Posterior vena cava (tissue), 2 donors: ENCODE measurements around the gene RNU2-1. TPM values are rescaled to one million over a fixed set of nuclear protein-coding genes. Genes with fewer than 3 reads are reported as not detected.
"Not testable (repeated sequence)": the region's sequence is repeated elsewhere in the genome, so short reads cannot be mapped to it uniquely, and the experiment has no call there.

Experiments used
- DNase-seq: peaks from one replicate; pipeline ENCODE4 v3.0.0-alpha.2; 2020; ENCODE audit warnings: low spot score
- intact Hi-C, 2 donors: fragments of 100-400 bp; cut with DNase I; formaldehyde crosslinking; loops; one replicate each; pipeline versions ENCODE4 v1.14.1 to v1.14.2; 2022 to 2023
- total RNA-seq, 2 donors: library from RNA; stranded (reverse); fragmentation: NEBNext Ultra II Directional; extraction: Animal tissue kit (Norgen Biotek cat#: 25700); gene quantifications; one replicate each; pipeline ENCODE4 v1.2.1, GENCODE V29; 2021
- donor health status: DM: yes; HTN: yes; CAD: no.
- donor health status: DM: yes; HTN: yes; CAD: no.

The RNU2-1 gene
- total RNA-seq, 2 donors from 2014 or later: 14,833 to 15,009 TPM

DNA sequence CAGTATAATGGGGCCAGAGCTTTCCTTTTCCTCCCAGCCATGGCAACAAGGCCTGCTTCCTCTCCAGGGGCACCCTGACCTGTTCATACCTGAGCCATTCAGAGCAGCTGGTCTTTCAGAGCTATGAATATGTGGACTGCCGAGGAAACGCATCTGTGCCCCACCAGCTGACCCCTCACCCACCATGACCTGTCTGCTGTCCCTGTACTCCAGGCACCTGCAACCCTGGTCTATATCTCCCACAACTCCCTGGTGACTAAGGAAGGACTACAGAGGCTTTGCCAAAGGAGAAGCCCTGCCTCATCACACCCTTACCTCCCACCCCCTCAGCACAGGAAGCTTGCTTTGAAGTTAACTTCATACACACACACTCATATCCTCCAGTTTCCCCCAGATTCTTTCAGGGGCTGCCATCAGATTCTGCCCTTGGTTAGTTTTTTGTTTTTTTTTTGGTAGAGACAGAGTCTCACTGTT is 16.1 kb downstream of the RNU2-1 start:
- intact Hi-C loops: no loop called here
- no peak for DNase-seq

DNA sequence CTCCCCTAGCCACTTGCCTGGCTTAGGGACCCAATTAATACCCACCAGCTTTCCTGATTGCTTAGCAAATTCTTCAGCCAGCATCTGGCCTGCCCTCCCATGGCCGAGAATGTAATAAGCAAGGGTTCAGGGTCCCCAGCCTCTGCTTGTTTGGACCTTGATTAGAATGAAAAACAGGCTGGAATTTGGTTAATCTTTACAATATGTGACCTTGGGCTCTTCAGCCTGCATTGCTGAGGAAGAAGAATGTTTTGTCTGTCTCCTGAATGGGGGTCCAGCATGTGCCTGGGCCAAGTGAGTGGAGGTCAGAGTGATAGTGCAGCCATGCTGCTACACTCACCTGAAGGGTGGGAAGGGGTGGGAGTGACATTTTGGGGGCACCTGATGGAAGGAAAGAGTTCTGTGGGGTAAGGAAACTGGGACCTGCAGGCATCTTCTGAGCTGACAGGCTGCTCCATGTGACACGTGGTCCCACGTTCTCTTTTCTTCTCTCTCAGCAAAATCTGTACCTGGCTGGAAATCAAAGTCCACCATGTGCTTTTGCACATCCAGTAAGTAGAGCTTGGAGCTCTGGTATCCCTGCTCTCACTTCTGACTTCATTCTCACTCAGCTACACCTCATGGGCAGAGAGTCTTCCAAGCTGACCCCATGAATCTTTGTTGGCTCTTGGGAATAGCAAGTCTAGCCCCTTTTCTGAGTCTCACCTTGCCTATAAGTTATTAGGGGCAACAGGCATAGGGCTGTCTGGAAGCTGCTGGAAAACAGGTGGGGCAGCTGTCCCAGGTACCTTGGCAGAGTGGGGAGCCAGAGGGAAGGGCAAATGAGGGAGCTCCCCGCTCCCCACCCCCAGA is 16.8 kb downstream of the RNU2-1 start:
- intact Hi-C loops: no loop called here
- DNase-seq: no peak

DNA sequence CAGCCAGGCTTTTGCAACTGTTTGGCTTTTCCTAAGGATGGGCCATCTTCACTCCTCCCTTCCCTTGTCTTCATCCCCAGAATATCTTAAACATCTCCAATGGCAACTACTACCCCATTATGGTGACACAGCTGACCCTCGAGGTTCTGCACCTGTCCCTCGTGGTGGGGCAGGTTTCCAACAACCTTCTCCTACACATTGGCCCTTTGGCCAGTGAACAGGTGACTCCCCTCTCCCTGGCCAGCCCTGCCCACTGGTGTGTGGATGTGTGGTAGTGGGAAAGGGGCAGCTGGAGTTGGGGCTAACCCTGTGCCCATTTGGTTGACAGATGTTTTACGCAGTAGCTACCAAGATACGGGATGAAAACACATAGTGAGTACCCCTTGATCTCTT is 17.4 kb downstream of the RNU2-1 start:
- intact Hi-C loops: no loop called here
- DNase-seq: no peak

DNA sequence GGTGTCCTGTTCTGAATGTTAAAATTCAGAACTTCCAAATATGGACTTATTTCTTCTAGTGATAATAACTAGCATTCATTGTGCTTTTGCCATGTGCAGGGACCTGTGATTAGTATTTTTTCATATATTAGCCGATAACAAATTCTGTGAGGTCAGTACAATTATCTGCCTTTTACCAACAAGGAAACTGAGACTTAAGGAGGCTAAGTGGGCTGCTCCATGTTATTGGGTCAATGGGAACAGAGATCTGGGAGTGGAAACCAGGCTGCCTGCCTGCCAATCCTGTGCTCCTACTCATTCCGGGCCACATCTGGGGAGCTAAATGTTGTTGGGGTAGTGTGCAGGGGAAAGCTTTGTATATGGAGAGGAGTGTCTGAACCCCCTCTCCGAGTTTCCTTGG is 18.4 kb downstream of the RNU2-1 start:
- intact Hi-C loops: no loop called here
- no peak for DNase-seq

DNA sequence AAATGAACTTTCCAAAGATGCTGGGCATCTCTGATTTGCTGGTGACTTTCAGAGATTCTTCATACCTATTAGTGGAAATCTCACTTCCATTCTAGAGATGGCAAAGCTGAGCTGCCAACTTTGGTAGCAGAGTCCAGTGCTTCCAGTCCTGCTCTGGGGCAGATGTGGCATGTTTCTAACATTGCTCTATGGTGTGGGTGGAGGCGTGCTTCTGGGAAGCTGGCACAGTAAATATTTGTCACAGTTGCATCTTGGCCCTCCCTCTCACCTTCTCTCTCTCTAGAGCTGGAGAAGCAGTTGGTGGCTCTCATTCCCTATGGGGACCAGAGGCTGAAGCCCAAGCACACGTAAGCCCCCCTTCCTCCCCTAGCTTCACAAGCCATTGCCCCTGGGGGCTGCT is 20.2 kb downstream of the RNU2-1 start:
- intact Hi-C loops: no loop called here
- no peak for DNase-seq

DNA sequence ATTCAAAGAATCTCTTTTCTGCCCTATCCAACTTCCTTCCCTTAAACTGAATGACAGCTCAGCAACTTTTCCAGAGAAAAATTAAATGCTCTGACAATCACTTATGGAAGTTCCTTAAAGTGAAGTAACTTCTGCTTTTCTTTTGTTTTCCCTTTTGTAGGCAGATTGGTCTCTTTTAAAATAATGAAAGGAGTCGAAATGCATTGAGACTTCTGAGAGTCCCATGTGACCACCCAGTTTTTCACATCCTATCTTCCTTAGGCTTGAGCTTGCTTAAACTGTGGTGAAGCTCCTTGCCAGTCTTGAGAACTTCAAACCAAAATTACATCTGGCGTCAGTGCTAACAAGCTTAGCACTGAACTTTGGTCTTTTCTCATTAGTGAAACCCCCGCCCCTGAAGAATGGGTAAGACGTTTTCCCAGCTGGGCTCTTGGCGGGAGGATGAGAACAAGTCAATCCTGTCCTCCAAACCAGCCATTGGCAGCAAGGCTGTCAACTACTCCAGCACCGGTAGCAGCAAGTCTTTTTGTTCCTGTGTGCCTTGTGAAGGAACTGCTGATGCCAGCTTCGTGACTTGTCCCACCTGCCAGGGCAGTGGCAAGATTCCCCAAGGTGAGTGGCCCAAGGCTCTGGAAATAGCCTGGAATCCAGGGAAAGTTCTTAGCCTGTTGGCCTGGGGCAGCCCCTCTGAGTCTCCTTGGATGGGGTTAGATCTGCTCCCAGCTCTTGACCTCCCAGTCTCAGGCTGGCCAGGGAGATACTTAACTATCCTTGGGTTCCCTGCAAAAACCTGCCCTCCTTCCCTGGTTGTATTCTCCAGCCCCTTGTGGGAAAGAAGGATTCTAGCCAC is 20.9 kb downstream of the RNU2-1 start:
- no peak for DNase-seq
- intact Hi-C loops: no loop called here

DNA sequence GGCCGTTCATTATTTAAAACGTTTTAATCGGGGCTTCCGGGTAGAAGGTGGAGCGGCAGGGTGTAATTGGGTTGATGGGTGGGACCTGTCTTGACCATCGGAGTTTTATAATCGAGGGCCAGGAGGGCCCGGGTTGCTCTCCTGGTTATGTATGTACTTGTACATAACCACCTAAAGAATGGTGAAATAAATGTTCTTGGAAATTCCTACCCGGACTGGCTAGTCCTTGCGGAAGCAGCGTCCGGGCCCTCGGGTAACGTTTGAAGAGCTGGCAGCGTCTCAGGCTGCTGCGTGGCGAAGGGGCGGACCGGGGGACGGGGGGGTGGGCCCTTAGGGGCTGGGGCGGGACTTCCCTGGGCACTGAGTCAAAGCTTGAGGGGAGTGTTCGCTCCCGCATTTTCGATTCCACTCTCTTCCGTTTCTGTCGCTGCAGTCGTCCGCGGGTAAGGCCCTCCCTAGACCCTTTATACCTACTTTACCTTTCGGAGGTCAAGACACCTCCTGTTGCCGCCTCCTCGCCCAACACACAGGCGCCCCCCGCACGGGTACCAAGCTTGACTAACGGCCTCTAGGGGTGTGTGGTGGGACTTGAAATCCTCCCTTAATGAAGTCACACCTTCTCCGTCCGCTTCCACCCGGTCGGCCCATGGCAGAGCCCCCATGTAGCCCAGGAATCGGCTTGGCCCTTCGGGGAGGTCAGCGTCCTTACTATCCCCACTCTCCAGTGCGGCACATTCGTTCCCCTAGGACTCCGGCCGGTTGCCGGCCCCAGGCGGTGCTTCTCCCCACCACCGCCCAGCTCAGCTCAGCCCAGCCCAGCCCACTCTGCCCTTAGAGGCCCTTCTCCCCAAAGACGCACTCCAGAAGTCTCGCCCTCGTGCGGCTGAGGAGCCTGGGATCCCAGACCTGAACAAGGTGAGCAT is 22.0 kb downstream of the RNU2-1 start, which contains the start of gene TMEM106A:
Gene TMEM106A (plus strand): TSS at position 396 of the 923 bp plus-strand sequence. CDS start 1,167 bp downstream, outside the sequence.
- intact Hi-C loops: no loop called here
- peak; percentile 94 for DNase-seq

DNA sequence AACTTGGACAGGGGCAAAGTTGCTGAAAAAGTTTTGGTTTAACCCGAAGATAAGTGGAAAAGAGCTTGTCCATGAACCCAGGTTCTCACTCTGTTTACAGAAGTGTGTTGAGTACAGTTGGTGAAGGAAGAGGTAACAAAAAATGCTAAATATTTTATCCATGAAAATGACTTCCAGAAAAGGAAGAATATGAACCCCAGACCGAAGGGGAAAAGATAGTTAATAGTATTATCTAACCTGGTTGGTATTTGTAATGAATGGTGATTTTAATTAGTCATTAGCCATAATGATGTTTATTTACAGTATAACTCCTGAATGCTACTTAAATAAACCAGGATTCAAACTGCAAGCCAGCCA is 22.7 kb downstream of the RNU2-1 start:
- DNase-seq: no peak
- intact Hi-C loops: no loop called here

DNA sequence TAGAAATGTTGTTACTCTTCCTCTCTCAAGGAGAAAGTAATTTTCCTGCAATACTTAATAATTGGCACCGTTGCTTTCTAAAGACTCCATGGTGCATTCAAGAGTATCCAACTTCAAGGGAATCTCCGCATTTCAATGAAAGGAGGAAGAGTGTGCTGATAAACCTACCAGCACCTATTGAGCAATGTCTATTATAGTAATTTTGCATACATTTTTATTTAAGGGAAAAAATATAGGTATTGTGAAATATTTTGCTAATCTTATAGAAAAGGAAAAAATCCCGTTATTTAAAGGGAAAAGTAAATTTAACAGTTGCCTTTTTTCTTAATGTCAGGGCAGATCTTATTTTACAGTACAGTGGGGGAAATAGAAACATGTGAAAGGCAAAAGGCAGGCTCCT is 23.2 kb downstream of the RNU2-1 start:
- no peak for DNase-seq
- intact Hi-C loops: no loop called here

DNA sequence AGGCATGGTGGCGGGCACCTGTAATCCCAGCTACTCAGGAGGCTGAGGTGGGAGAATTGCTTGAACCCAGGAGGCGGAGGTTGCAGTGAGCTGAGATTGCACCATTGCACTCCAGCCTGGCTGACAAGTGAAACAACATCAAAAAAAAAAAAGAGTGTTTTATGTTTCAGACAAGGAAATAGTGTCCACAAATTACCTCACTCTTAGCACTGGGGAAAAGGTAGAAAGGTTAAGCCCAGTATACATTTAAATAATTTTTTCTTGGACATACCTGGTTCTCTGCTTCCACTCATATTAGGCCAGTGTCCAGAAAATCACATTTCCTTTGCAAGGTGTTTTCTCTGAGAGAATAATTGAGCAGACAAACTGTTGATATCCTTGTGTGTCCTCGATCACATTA is 30.8 kb downstream of the RNU2-1 start:
- intact Hi-C loops: not testable (repeated sequence)

DNA sequence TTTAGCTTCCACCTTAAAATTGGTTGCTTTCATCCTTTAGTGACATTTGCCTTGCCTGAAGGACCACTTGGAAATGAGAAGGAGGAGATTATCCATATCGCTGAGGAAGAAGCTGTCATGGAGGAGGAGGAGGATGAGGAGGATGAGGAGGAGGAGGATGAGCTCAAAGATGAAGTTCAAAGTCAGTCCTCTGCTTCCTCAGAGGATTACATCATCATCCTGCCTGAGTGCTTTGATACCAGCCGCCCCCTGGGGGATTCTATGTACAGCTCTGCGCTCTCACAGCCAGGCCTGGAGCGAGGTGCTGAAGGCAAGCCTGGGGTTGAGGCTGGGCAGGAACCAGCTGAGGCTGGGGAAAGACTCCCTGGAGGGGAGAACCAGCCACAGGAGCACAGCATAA is 33.6 kb downstream of the RNU2-1 start:
- intact Hi-C loops: no loop called here
- DNase-seq: no peak

More for the DNA sequence above, 30.8 kb downstream of the RNU2-1 start:
- DNase-seq: not testable (repeated sequence)

DNA sequence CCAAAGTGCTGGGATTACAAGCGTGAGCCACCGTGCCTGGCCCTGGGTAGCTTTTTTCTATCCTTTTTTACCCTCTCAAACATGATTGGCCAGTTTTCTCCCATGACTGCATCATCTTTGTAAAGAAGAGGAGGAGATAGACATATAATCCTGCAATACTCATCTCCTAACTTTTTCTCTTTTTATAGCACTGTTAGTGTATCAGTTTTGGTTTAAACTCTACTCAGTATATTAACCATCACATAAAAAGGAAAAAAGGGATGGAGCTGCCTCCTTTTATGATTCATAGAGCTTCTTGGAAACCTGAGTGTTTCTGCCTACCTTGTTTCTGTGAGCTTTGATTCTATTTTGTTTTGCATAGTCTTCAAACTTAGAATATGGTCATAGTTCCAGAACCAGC is 34.1 kb downstream of the RNU2-1 start:
- intact Hi-C loops: no loop called here

DNA sequence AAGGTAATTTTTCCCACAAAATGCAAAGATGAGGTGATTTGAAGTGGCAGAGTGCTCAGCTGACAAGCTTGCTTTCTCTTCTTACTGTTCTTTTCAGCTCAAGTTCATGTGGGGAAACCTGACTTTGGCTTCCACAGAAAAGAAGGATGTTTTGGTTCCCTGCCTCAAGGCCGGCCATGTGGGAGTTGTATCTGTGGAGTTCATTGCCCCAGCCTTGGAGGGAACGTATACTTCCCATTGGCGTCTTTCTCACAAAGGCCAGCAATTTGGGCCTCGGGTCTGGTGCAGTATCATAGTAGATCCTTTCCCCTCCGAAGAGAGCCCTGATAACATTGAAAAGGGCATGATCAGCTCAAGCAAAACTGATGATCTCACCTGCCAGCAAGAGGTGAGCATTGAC is 40.5 kb downstream of the RNU2-1 start:
- no peak for DNase-seq
- intact Hi-C loops: no loop called here

More for the DNA sequence above, 34.1 kb downstream of the RNU2-1 start:
- DNase-seq: no peak

DNA sequence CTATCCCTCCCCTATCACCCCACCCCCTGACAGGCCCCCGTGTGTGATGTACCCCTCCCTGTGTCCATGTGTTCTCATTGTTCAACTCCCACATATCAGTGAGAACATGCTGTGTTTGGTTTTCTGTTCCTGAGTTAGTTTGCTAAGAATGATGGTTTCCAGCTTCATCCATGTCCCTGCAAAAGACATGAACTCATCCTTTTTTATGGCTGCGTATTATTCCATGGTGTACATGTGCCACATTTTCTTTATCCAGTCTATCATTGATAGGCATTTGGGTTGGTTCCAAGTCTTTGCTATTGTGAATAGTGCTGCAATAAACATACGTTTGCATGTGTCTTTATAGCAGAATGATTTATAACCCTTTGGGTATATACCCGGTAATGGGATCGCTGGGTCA is 47.1 kb downstream of the RNU2-1 start:
- intact Hi-C loops, DNase-seq: not testable (repeated sequence)

DNA sequence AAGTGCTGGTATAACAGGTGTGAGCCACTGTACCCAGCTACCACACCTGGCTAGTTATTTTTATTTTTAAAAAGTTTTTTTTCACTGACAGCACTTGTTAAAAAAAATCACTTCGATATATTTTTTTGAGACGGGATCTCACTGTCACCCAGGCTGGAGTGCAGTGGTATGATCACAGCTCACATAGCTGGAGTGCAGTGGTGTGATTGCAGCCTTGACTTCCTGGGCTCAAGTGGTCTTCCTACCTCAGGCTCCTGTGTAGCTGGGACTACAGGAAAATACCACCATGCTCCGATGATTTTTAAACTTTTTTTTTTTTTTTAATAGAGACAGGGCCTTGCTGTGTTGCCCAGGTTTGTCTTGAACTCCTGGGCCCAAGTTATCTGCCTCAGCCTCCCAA is 49.9 kb downstream of the RNU2-1 start:
- intact Hi-C loops: no loop called here

More for the DNA sequence above, 49.9 kb downstream of the RNU2-1 start:
- no peak for DNase-seq
